Lower leg skin (tissue), 4 donors: ENCODE results near the gene AK8. TPM values are rescaled to one million over a fixed set of nuclear protein-coding genes. Genes with fewer than 3 reads are reported as not detected.

ENCODE experiments used
- DNase-seq, 2 donors: peaks; one replicate each; pipeline ENCODE4 v3.0.0-alpha.2; 2019; ENCODE audit warnings: low spot score in 2 of 2
- H3K4me3 ChIP-seq: fragments of 200-600 bp; sonication (generic); 2 replicates; pipeline ENCODE4 v1.5.1; 2017; ENCODE audit warnings: mild to moderate bottlenecking, low read depth; ENCODE audit not compliant: poor library complexity, severe bottlenecking
- CTCF ChIP-seq, 3 donors: fragments of 450-650 bp; IDR thresholded peaks; one replicate each; pipeline ENCODE4 v1.5.1; 2016; ENCODE audit warnings: antibody characterized with exemption in 3 of 3, mild to moderate bottlenecking in 3 of 3, moderate library complexity in 2 of 3
- POLR2A ChIP-seq, 2 donors: fragments of 450-650 bp; IDR thresholded peaks; one replicate each; pipeline ENCODE4 v1.6.1; 2016 to 2017; ENCODE audit warnings: antibody characterized with exemption in 2 of 2, mild to moderate bottlenecking in 1 of 2, moderate library complexity in 1 of 2
- WGBS, 2 donors: methylation state at CpG; one replicate each; pipeline ENCODE4 v1.1.5; 2018; 5-methylcytosine and 5-hydroxymethylcytosine counted together
- intact Hi-C: fragments of 100-400 bp; cut with DNase I; formaldehyde crosslinking; loops from one replicate; pipeline ENCODE4 v1.15.0; 2023; ENCODE audit warnings: low total_unique reads
- total RNA-seq, 4 donors: library from RNA; depleted of rRNA; stranded (reverse); fragments of >200 nt; gene quantifications; one replicate each; pipeline ENCODE4 v1.1.0, GENCODE V29; 2016

Gene AK8
- total RNA-seq, 4 donors from 2014 or later, result 1.4 to 5.5 (median 2.0) TPM

DNA sequence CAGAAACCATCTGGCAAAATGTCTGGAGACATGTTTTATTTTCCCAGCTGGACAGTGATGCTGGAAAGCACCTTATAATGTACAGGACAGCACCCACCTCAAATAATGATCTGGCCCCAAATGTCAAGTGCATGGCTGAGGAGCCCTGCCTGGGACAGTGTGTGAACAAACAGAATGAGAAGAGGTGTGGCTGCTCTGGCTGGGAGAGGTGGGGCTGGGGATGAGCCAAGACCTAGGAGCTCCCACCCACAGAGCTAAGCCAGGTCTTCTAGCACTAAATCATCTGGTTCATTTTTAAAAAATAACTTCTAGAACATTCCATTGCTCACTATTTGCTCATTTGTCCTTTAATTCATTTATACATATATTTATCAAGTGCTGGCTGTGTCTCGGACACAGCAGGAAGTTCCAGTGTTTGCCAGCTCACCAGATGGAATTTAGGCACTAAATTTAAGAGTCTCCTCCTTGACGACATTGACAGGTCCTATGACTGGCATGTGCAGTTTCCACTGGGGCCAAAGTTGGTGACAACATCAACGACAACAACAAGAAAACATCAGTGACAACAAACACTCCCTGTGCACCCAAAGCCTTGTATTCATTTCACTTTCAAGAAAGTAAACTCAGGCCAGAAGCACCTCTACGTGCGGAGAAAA is 148.7 kb downstream of the AK8 start:
- DNase-seq, result no peak
- H3K4me3 ChIP-seq, result no peak overlapping the region
- intact Hi-C loops, result no loop called here
- TF ChIP-seq POLR2A (IDR thresholded peaks at IDR 0.05), result no peak
- TF ChIP-seq CTCF (IDR thresholded peaks at IDR 0.05), result no peak
- 38 to 41% methylated on average over 5 of the region's 5 CpGs for WGBS, 2 donors

DNA sequence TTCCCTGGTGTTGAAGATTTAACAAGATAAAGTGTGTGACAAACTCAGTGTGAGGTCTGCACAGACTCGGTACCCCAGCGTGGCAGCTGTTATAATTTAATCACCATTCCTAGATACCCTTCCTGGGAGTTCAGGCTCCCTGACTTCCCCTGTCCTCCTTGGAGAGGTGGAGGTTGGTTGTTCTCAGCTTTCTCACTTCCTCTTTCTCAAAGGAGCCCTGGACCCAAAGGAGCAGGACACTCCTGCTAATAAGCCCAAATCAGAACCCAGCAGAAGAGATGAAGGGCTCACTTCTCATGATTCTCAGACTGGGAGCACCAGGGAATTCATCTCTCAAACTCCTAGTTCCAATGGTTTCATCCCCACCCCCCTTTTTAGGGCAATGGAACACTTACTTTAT is 149.6 kb downstream of the AK8 start:
- no peak for DNase-seq
- TF ChIP-seq CTCF (IDR thresholded peaks at IDR 0.05), result no peak
- TF ChIP-seq POLR2A (IDR thresholded peaks at IDR 0.05), result no peak
- intact Hi-C loops, result no loop called here
- no peak overlapping the region for H3K4me3 ChIP-seq
- 73 to 86% methylated on average over 2 of the region's 2 CpGs for WGBS, 2 donors

GRCh38 chr9:132728071-132728470 is 150.0 kb downstream of the AK8 start:
- 85% methylated on average over 3 to 4 of the region's 5 CpGs for WGBS, 2 donors
- intact Hi-C loops, result no loop called here
- TF ChIP-seq POLR2A (IDR thresholded peaks at IDR 0.05), result no peak
- no peak for TF ChIP-seq CTCF (IDR thresholded peaks at IDR 0.05)
- no peak for DNase-seq
- H3K4me3 ChIP-seq, result no peak overlapping the region

- DNase-seq, result no peak
- intact Hi-C loops, result no loop called here
- no peak for TF ChIP-seq POLR2A (IDR thresholded peaks at IDR 0.05)
- TF ChIP-seq CTCF (IDR thresholded peaks at IDR 0.05), result no peak
- no peak overlapping the region for H3K4me3 ChIP-seq
- 86 to 88% methylated on average over 8 of the region's 8 CpGs for WGBS, 2 donors
Measured at GRCh38 chr9:132726576-132727130, 151.4 kb downstream of the AK8 start.

DNA sequence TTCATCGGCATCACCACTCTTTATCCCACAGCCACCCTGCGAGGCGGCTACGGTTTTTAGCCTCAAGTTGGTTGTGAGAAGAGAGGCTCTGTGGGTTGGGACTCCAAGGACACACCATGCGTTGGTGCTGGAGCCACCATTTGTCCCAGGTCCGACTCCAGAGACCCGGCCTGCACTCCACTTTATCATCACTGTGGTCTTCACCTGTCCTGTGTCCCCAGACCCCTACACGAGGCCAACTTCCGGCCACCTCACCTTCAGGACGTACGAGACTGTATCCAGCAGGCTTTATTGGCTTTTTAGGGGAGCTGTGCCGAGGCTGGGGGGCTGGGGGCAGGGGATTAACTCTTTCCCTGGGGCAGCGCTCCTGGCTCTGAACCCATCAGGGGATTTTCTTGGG is 152.8 kb downstream of the AK8 start:
- intact Hi-C loops, result no loop called here
- TF ChIP-seq CTCF (IDR thresholded peaks at IDR 0.05) (no peak), POLR2A (IDR thresholded peaks at IDR 0.05) (no peak)
- no peak for DNase-seq
- WGBS, 2 donors, result 97 to 98% methylated on average over 13 of the region's 13 CpGs
- H3K4me3 ChIP-seq, result no peak overlapping the region

- intact Hi-C loops, result no loop called here
- WGBS, 2 donors, result 87 to 93% methylated on average over 4 of the region's 4 CpGs
Measured at GRCh38 chr9:132723809-132724208, 154.3 kb downstream of the AK8 start.

More at GRCh38 chr9:132723809-132724208, 154.3 kb downstream of the AK8 start:
- DNase-seq, result no peak
- no peak for TF ChIP-seq POLR2A (IDR thresholded peaks at IDR 0.05)
- no peak for TF ChIP-seq CTCF (IDR thresholded peaks at IDR 0.05)
- no peak overlapping the region for H3K4me3 ChIP-seq
